ENCODE measurements around the gene SOBP. TPM values are rescaled to one million over a fixed set of nuclear protein-coding genes. Genes with fewer than 3 reads are reported as not detected.
"Not testable (repeated sequence)": the region's sequence is repeated elsewhere in the genome, so short reads cannot be mapped to it uniquely, and the experiment has no call there.

Gene SOBP
- total RNA-seq, 1 donor from 2014 or later: 6.8 TPM

DNA sequence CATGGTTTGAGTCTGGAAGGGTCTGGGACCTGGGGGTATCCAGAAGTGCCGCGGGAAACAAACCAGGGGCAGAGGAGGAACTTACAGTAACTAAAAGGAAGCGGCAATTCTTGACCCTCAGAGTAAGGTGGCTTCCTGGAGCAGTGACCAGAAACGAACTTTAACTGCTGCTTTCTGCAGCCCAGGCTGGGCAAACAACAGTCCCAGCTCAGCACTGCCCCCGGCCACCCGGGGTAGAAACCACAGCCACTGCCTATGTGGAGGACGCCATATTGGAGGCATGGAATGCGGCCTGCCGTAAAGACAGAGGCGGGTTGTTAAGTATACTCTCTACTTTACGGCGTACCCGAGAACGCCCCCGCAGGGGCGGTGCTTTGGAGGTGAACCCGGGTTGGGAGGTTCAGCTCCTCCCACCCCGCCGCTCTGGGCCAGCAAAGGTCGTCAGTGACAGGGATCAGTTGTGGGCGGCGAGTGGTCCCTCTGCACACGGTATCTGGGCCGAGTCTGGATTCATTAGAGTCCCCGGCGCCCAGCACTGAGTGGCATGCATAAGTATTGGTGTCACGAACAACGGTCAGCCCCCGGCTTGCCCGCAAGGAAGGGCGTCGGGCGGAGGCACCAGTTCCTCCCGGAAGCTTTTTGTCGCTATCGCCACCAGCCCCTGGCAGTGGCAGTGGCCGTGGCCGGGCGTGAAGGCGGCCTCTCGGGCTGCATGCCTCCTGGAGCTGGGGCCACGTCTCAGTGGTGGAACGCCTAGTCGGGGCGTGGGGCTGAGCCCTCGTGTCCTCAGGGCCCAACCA, 30.4 kb upstream of the SOBP start, which contains the start of gene PDSS2:
Gene PDSS2 (minus strand): TSS at position 282 of the 800 bp plus-strand sequence. CDS start 279 bp downstream, at position 3.
- DNase-seq: peak; percentile 100
- H3K27ac ChIP-seq: peak within 1 kb of the TSS; percentile 97
- no peaks in the 10 kb centered on the region for H3K36me3 ChIP-seq
- intact Hi-C loops (cut with DNase I): no loop called here
- peak; percentile 99 for ATAC-seq
- no peaks in the 10 kb centered on the region for H3K27me3 ChIP-seq
- H3K9me3 ChIP-seq: no peaks in the 10 kb centered on the region
- TF ChIP-seq, protein P1, sequence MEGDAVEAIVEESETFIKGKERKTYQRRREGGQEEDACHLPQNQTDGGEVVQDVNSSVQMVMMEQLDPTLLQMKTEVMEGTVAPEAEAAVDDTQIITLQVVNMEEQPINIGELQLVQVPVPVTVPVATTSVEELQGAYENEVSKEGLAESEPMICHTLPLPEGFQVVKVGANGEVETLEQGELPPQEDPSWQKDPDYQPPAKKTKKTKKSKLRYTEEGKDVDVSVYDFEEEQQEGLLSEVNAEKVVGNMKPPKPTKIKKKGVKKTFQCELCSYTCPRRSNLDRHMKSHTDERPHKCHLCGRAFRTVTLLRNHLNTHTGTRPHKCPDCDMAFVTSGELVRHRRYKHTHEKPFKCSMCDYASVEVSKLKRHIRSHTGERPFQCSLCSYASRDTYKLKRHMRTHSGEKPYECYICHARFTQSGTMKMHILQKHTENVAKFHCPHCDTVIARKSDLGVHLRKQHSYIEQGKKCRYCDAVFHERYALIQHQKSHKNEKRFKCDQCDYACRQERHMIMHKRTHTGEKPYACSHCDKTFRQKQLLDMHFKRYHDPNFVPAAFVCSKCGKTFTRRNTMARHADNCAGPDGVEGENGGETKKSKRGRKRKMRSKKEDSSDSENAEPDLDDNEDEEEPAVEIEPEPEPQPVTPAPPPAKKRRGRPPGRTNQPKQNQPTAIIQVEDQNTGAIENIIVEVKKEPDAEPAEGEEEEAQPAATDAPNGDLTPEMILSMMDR (IDR thresholded peaks at IDR 0.05): peak; percentile 59
- H3K4me3 ChIP-seq: peak within 1 kb of the TSS; percentile 91
- H3K4me1 ChIP-seq: peaks cover 15% of the 10 kb centered on the region

DNA sequence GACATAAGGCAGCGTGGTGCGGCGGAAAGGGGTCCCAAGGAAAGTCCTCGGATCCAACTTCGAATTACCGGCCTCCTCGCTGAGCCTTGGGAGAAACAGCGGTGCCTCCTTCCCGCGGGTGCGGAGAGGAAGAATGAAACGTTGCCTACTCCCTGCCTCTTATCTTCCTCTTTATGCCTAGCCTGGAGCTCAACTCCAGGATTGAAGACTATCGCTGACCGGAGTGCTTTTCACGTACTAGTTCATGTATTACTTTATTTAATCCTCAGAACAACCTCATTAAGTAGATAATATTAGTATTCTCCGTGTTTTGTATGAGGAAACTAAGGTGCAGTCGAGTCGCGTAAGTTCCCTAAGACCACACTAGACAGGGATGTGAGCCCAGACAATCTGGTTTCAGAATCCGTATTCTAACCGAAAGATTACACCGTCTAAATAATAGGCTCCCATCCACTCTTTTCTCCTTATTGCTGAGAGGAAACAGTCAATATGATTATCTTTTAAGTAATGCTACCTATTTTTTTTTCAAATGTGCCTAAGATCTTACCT, 29.8 kb upstream of the SOBP start:
- H3K4me3 ChIP-seq: peak overlapping the region; percentile 91
- H3K27ac ChIP-seq: peak overlapping the region; percentile 97
- H3K4me1 ChIP-seq: peaks cover 15% of the 10 kb centered on the region
- H3K9me3 ChIP-seq: no peaks in the 10 kb centered on the region
- H3K36me3 ChIP-seq: no peaks in the 10 kb centered on the region
- TF ChIP-seq, protein P1 (IDR thresholded peaks at IDR 0.05): no peak
- DNase-seq (no peak), ATAC-seq (peak; percentile 45)
- intact Hi-C loops (cut with DNase I): no loop called here
- H3K27me3 ChIP-seq: no peaks in the 10 kb centered on the region

DNA sequence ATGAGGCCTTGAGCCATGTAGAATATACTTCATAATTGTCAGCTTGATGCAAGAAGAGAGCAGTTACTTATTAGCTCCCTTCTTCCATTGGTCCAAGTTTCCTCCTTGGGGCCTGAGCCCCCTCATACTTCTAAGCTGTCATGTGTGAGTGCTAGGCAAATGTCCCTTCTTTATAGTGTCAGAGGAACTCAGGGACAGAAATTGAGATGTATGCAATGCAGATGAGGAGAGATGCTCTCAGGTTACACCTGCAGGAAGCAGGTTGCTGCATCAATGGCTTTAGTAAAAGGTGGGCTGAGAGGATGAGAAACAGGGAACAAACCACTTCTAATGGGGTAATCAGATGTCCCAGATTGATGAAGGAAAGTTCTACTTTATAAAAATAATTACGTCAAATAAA, 23.9 kb upstream of the SOBP start:
- no peak overlapping the region for H3K27ac ChIP-seq
- intact Hi-C loops (cut with DNase I): no loop called here
- DNase-seq (no peak), ATAC-seq (no peak)
- TF ChIP-seq, protein P1 (IDR thresholded peaks at IDR 0.05): no peak
- H3K9me3 ChIP-seq: no peaks in the 10 kb centered on the region
- H3K4me1 ChIP-seq: no peaks in the 10 kb centered on the region
- no peak overlapping the region for H3K4me3 ChIP-seq
- no peaks in the 10 kb centered on the region for H3K27me3 ChIP-seq
- H3K36me3 ChIP-seq: no peaks in the 10 kb centered on the region

DNA sequence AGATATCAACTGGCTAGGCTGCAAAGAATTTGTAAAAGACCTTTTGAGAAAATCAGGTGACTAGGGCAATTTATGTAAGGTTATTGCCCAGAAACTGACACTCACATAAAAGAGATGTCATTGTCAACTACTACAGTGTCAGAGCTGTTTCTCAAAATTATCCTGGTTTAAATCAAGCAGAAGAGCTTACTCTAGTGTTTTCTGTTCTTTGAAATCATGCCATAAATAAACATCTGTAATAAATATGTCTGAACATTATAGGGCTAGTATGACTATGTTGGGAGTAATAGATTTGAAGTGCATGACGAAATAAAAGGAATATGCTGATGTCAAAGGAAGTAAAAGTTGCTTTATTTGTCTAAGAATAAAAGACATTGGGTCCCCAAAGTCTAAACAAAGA, 19.6 kb upstream of the SOBP start:
- Histone ChIP-seq H3K27me3 (no peaks in the 10 kb centered on the region), H3K4me1 (no peaks in the 10 kb centered on the region), H3K27ac (no peak overlapping the region), H3K4me3 (no peak overlapping the region), H3K36me3 (no peaks in the 10 kb centered on the region), H3K9me3 (no peaks in the 10 kb centered on the region)
- intact Hi-C loops (cut with DNase I): no loop called here
- TF ChIP-seq, protein P1 (IDR thresholded peaks at IDR 0.05): no peak
- no peak for DNase-seq
- no peak for ATAC-seq

DNA sequence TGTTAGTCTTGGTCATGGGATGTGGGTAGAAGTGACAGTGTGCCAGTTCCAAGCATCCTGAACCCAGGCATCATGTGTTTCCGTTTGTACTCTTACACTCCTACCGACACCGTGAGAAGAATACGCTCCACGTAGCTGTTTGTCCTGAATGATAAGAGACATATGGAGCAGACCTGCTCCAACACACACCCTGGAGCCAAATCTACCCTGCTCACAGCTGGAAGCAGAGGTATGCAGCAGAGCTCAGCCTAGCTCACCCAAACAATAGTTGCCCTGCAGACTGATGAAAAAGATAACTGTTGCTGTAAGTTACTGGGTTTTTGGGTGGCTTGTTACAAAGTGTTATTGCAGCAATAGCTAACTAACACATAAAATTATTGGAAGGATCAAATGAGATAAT, 16.3 kb upstream of the SOBP start:
- TF ChIP-seq, protein P1 (IDR thresholded peaks at IDR 0.05): no peak
- no peaks in the 10 kb centered on the region for H3K9me3 ChIP-seq
- DNase-seq (no peak), ATAC-seq (no peak)
- intact Hi-C loops (cut with DNase I): no loop called here
- H3K27ac ChIP-seq: no peak overlapping the region
- H3K4me1 ChIP-seq: no peaks in the 10 kb centered on the region
- no peaks in the 10 kb centered on the region for H3K36me3 ChIP-seq
- H3K4me3 ChIP-seq: no peak overlapping the region
- H3K27me3 ChIP-seq: no peaks in the 10 kb centered on the region

DNA sequence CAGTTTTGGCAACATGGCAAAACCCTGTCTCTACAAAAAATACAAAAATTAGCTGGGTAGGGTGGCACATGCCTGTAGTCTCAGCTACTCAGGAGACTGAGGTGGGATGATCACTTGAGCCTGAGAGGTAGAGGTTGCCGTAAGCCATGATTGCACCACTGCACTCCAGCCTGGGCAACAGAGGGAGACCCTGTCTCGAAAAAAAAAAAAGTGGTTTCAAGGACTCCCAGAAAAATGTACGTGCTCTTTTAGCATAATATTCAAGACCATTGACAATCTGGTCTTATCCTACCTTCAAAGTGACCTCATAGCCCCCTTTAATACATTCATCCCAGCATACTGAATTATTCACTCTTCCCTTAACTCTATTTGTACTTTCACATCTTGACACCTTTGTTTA, 14.6 kb upstream of the SOBP start:
- H3K4me1 ChIP-seq; intact Hi-C loops (cut with DNase I); H3K27me3 ChIP-seq; ATAC-seq; H3K4me3 ChIP-seq; H3K36me3 ChIP-seq; DNase-seq; H3K9me3 ChIP-seq; H3K27ac ChIP-seq: not testable (repeated sequence)

DNA sequence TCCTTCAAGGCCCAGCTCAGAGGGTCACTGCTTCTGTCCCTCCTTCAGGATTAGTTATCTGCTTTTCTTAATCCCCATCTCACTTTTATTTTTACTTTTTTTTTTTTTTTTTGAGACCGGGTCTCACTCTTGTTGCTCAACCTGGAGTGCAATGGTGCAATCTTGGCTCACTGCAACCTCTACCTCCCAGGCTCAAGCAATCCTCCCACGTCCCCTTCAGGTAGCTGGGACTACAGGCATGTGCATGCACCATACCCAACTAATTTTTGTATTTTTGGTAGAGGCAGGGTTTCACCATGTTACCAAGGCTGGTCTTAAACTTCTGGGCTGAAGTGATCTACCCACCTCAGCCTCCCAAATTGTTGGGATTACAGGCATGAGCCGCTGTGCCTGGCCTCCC, 14.1 kb upstream of the SOBP start:
- H3K9me3 ChIP-seq; intact Hi-C loops (cut with DNase I); H3K36me3 ChIP-seq; DNase-seq; H3K27ac ChIP-seq; H3K27me3 ChIP-seq; H3K4me1 ChIP-seq; H3K4me3 ChIP-seq: not testable (repeated sequence)
- ATAC-seq: peak; percentile 72
